IMR-90 (cell line): ENCODE data around the gene FCRL2. TPM values are rescaled to one million over a fixed set of nuclear protein-coding genes. Genes with fewer than 3 reads are reported as not detected.

Experiments
- ATAC-seq: fragments of 200-7000 bp; cut with Tn5 transposase; 2 replicates; pipeline ENCODE4 v1.9.1; 2020; ENCODE audit warnings: low read depth, mild to moderate bottlenecking, moderate library complexity
- BruUV-seq: library from RNA; stranded (reverse); fragments of 400-500 nt; replicated peaks from 2 replicates; lab custom pipeline; 2021; lab: Mats Ljungman, UMichigan
- CTCF ChIA-PET: fragments of 300-600 bp; formaldehyde crosslinking; extraction: SDS; loops from one replicate; lab custom pipeline; 2021; ENCODE audit warnings: antibody characterized with exemption; lab: Yijun Ruan, JAX
- POLR2A ChIA-PET: fragments of 300-600 bp; sonication (Branson Sonifier 250); formaldehyde crosslinking; loops from one replicate; lab custom pipeline; 2022; ENCODE audit warnings: antibody characterized with exemption; ENCODE audit not compliant: unreplicated experiment; lab: Charles Lee
- DNase-seq: peaks from one replicate; pipeline ENCODE4 v3.0.0; 2013
- H2AFZ ChIP-seq: replicated peaks from 2 replicates; pipeline ENCODE3; 2013; ENCODE audit warnings: low read length, mild to moderate bottlenecking; ENCODE audit not compliant: poor library complexity
- H2AK5ac ChIP-seq: 2 replicates; pipeline ENCODE4 v1.6.1; 2013; ENCODE audit warnings: low read depth, low read length, inconsistent platforms
- H2AK9ac ChIP-seq: replicated peaks from 2 replicates; pipeline ENCODE3; 2013; ENCODE audit warnings: mild to moderate bottlenecking, low read depth, low read length, moderate library complexity; ENCODE audit not compliant: poor library complexity
- H2BK120ac ChIP-seq: 2 replicates; pipeline ENCODE4 v1.6.1; 2013; ENCODE audit warnings: low read depth, low read length, inconsistent platforms
- H2BK15ac ChIP-seq: 3 replicates; pipeline ENCODE4 v1.6.1; 2013; ENCODE audit warnings: low read depth, low read length, inconsistent platforms
- H2BK20ac ChIP-seq: 2 replicates; pipeline ENCODE4 v1.6.1; 2013; ENCODE audit warnings: low read depth, mild to moderate bottlenecking, inconsistent platforms, low read length, moderate library complexity
- H2BK5ac ChIP-seq: 2 replicates; pipeline ENCODE4 v1.6.1; 2013; ENCODE audit warnings: mild to moderate bottlenecking, low read depth, low read length, inconsistent platforms; ENCODE audit not compliant: poor library complexity, severe bottlenecking
- H3K14ac ChIP-seq: replicated peaks from 2 replicates; pipeline ENCODE4 v1.6.1; 2013; ENCODE audit warnings: low read depth, low read length, inconsistent platforms
- H3K18ac ChIP-seq: 2 replicates; pipeline ENCODE4 v1.6.1; 2013; ENCODE audit warnings: low read depth, low read length, control low read depth
- H3K23ac ChIP-seq: 2 replicates; pipeline ENCODE4 v1.6.1; 2013; ENCODE audit warnings: low read depth, low read length, inconsistent platforms
- H3K27ac ChIP-seq: 2 replicates; pipeline ENCODE4 v1.5.1; 2013; ENCODE audit warnings: mild to moderate bottlenecking, control low read depth, low read length; ENCODE audit not compliant: insufficient read depth
- H3K27me3 ChIP-seq: 2 replicates; pipeline ENCODE4 v1.6.1; 2013; ENCODE audit warnings: low read length; ENCODE audit not compliant: control insufficient read depth, insufficient read depth
- H3K36me3 ChIP-seq: 2 replicates; pipeline ENCODE4 v1.6.1; 2013; ENCODE audit warnings: low read length, mixed read lengths; ENCODE audit not compliant: control insufficient read depth, insufficient read depth
- H3K4ac ChIP-seq: 2 replicates; pipeline ENCODE4 v1.6.1; 2013; ENCODE audit warnings: low read depth, low read length, inconsistent platforms
- H3K4me1 ChIP-seq: 2 replicates; pipeline ENCODE4 v1.6.1; 2013; ENCODE audit warnings: low read length, mixed read lengths; ENCODE audit not compliant: control insufficient read depth, insufficient read depth
- H3K4me2 ChIP-seq: 2 replicates; pipeline ENCODE4 v1.6.1; 2013; ENCODE audit warnings: low read depth, mild to moderate bottlenecking, control low read depth, low read length, moderate library complexity
- H3K4me3 ChIP-seq: 2 replicates; pipeline ENCODE4 v1.5.1; 2013; ENCODE audit warnings: low read depth, mild to moderate bottlenecking, control low read depth, low read length, moderate library complexity; ENCODE audit not compliant: insufficient read depth
- H3K56ac ChIP-seq: 2 replicates; pipeline ENCODE4 v1.6.1; 2013; ENCODE audit warnings: low read length, inconsistent platforms; ENCODE audit not compliant: insufficient read depth; ENCODE audit errors: extremely low read depth
- H3K79me1 ChIP-seq, 2 experiments: 2 replicates each; pipeline ENCODE4 v1.6.1; 2013; ENCODE audit warnings: low read length in 2 of 2, inconsistent platforms in 1 of 2, low read depth in 1 of 2
- H3K9ac ChIP-seq: 2 replicates; pipeline ENCODE4 v1.6.1; 2013; ENCODE audit warnings: low read depth, low read length, control low read depth
- H3K9me1 ChIP-seq: 2 replicates; pipeline ENCODE4 v1.6.1; 2013; ENCODE audit warnings: low read length, inconsistent platforms; ENCODE audit not compliant: insufficient read depth
- H3K9me3 ChIP-seq: 2 replicates; pipeline ENCODE4 v1.6.1; 2013; ENCODE audit warnings: low read length; ENCODE audit not compliant: control insufficient read depth, insufficient read depth
- H4K20me1 ChIP-seq: 2 replicates; pipeline ENCODE4 v1.6.1; 2013; ENCODE audit warnings: low read length, inconsistent platforms; ENCODE audit not compliant: insufficient read depth
- H4K5ac ChIP-seq: 2 replicates; pipeline ENCODE4 v1.6.1; 2013; ENCODE audit warnings: mild to moderate bottlenecking, low read depth, low read length, control low read depth
- H4K8ac ChIP-seq, 2 experiments: 2 replicates each; pipeline ENCODE4 v1.6.1; 2013; ENCODE audit warnings: low read depth in 2 of 2, low read length in 2 of 2, control low read depth in 1 of 2, inconsistent platforms in 1 of 2
- H4K91ac ChIP-seq: 2 replicates; pipeline ENCODE4 v1.6.1; 2013; ENCODE audit warnings: low read depth, low read length, inconsistent platforms; ENCODE audit not compliant: insufficient read depth
- BHLHE40 ChIP-seq: fragments of 150-350 bp; IDR thresholded peaks from 2 replicates; pipeline ENCODE4 v1.6.1; 2016; ENCODE audit warnings: mild to moderate bottlenecking, low read depth, low read length
- CEBPB ChIP-seq: IDR thresholded peaks from 2 replicates; pipeline ENCODE4 v1.6.1; 2012; ENCODE audit warnings: low read depth, low read length, improper control_type of control experiment
- CHD1 ChIP-seq: IDR thresholded peaks from 2 replicates; pipeline ENCODE4 v1.6.1; 2012; ENCODE audit warnings: low read depth, low read length, improper control_type of control experiment
- ELK1 ChIP-seq: fragments of 150-350 bp; IDR thresholded peaks from 2 replicates; pipeline ENCODE4 v1.6.1; 2016; ENCODE audit warnings: low read depth, mild to moderate bottlenecking, low read length, moderate library complexity, borderline replicate concordance
- FOS ChIP-seq: fragments of 150-350 bp; IDR thresholded peaks from 2 replicates; pipeline ENCODE4 v1.6.1; 2016; ENCODE audit warnings: low read depth, low read length
- MAFK ChIP-seq: IDR thresholded peaks from 2 replicates; pipeline ENCODE4 v1.6.1; 2012; ENCODE audit warnings: low read depth, low read length, improper control_type of control experiment
- MAZ ChIP-seq: IDR thresholded peaks from 2 replicates; pipeline ENCODE4 v1.6.1; 2012; ENCODE audit warnings: low read depth, mild to moderate bottlenecking, low read length, improper control_type of control experiment, moderate library complexity, borderline replicate concordance
- MXI1 ChIP-seq: IDR thresholded peaks from 2 replicates; pipeline ENCODE4 v1.6.1; 2012; ENCODE audit warnings: low read depth, mild to moderate bottlenecking, low read length, moderate library complexity, borderline replicate concordance
- NFE2L2 ChIP-seq: fragments of 150-350 bp; IDR thresholded peaks from 2 replicates; pipeline ENCODE4 v1.6.1; 2016; ENCODE audit warnings: low read depth, mild to moderate bottlenecking, low read length
- POLR2A ChIP-seq: IDR thresholded peaks from 2 replicates; pipeline ENCODE4 v1.6.1; 2012; ENCODE audit warnings: mild to moderate bottlenecking, low read depth, low read length
- RAD21 ChIP-seq: IDR thresholded peaks from 2 replicates; pipeline ENCODE4 v1.6.1; 2012; ENCODE audit warnings: low read length, improper control_type of control experiment
- RCOR1 ChIP-seq: IDR thresholded peaks from 2 replicates; pipeline ENCODE4 v1.6.1; 2012; ENCODE audit warnings: mild to moderate bottlenecking, low read length, improper control_type of control experiment; ENCODE audit not compliant: insufficient replicate concordance
- RFX5 ChIP-seq: IDR thresholded peaks from 2 replicates; pipeline ENCODE4 v1.8.0; 2012; ENCODE audit warnings: low read depth, mild to moderate bottlenecking, low read length, moderate library complexity
- SMC3 ChIP-seq: fragments of 150-350 bp; IDR thresholded peaks from 2 replicates; pipeline ENCODE4 v1.6.1; 2016; ENCODE audit warnings: low read depth, mild to moderate bottlenecking, antibody characterized with exemption, low read length, moderate library complexity
- WGBS, 2 experiments: methylation state at CpG; one replicate each; pipeline versions ENCODE4 v1.1.5 to v1.1.7; 2013; ENCODE audit warnings: missing lambda C conversion rate in 2 of 2; ENCODE audit not compliant: insufficient read length in 1 of 2; ENCODE audit errors: extremely low coverage in 2 of 2; 5-methylcytosine and 5-hydroxymethylcytosine counted together
- dilution Hi-C: fragments of 300-500 bp; cut with HindIII; formaldehyde crosslinking; loops from one replicate; pipeline ENCODE4 v1.14.3; 2018; ENCODE audit warnings: low sequenced_read_pairs; ENCODE audit not compliant: unreplicated experiment
- in situ Hi-C: fragments of 300-500 bp; cut with MboI; formaldehyde crosslinking; loops from 3 replicates; pipeline ENCODE4 v1.14.3; 2019; ENCODE audit warnings: low sequenced_read_pairs, inconsistent platforms, mixed read lengths
- intact Hi-C: fragments of 100-400 bp; cut with micrococcal nuclease; formaldehyde crosslinking; loops from 2 replicates; pipeline ENCODE4 v1.10.0; 2022
- polyA plus RNA-seq, 3 experiments: library from polyadenylated mRNA; depleted of rRNA; stranded (reverse); fragments of >200 nt; gene quantifications; 2 replicates each; pipeline ENCODE4 v1.2.3, GENCODE V29; 2012; ENCODE audit warnings: low replicate concordance in 1 of 3
- total RNA-seq: library from RNA; depleted of rRNA; stranded (reverse); fragments of >200 nt; gene quantifications from 2 replicates; pipeline ENCODE4 v1.2.3, GENCODE V29; 2012
- TF ChIP-seq, protein P1 (sequence below): conservative IDR thresholded peaks from 2 replicates; pipeline ENCODE4 v1.5.1; 2012; ENCODE audit warnings: mild to moderate bottlenecking, low read depth, low read length, improper control_type of control experiment
- TF ChIP-seq, protein P2 (sequence below): fragments of 150-350 bp; IDR thresholded peaks from 2 replicates; pipeline ENCODE4 v1.6.1; 2017; ENCODE audit warnings: mild to moderate bottlenecking, antibody characterized with exemption, low read length, low read depth

FCRL2 gene
- total and polyA plus RNA-seq, 2 of the 4 experiments (the other 2 are of a cell fraction): not detected

- no peak within 1 kb of the TSS for H3K4ac ChIP-seq
- no peak within 1 kb of the TSS for H4K91ac ChIP-seq
- CTCF ChIA-PET: no interaction called here
- H2BK15ac ChIP-seq: no peak within 1 kb of the TSS
- no peak within 1 kb of the TSS for H3K18ac ChIP-seq
- H2AFZ ChIP-seq: no peak within 1 kb of the TSS
- H4K8ac ChIP-seq: no peak within 1 kb of the TSS
- H2AK5ac ChIP-seq: no peak within 1 kb of the TSS
- no peak within 1 kb of the TSS for H2BK120ac ChIP-seq
- no peak within 1 kb of the TSS for H2BK20ac ChIP-seq
- H3K27me3 ChIP-seq: no peaks in the 10 kb centered on the region
- no peaks in the 10 kb centered on the region for H3K79me1 ChIP-seq
- no peak within 1 kb of the TSS for H3K4me2 ChIP-seq
- H4K20me1 ChIP-seq: no peaks in the 10 kb centered on the region
- DNase-seq: no peak
- no peak for ATAC-seq
- H3K9me1 ChIP-seq: no peaks in the 10 kb centered on the region
- H3K23ac ChIP-seq: no peak within 1 kb of the TSS
- in situ Hi-C loops: no loop called here
- no peaks in the 10 kb centered on the region for H3K36me3 ChIP-seq
- H3K4me1 ChIP-seq: no peaks in the 10 kb centered on the region
- no peak within 1 kb of the TSS for H3K9ac ChIP-seq
- BruUV-seq: no TSS peak
- no peak within 1 kb of the TSS for H4K5ac ChIP-seq
- H2AK9ac ChIP-seq: no peak within 1 kb of the TSS
- TF ChIP-seq ELK1: no peak
- no peak for TF ChIP-seq RFX5
- no peak for TF ChIP-seq MAFK
- TF ChIP-seq, protein P1, sequence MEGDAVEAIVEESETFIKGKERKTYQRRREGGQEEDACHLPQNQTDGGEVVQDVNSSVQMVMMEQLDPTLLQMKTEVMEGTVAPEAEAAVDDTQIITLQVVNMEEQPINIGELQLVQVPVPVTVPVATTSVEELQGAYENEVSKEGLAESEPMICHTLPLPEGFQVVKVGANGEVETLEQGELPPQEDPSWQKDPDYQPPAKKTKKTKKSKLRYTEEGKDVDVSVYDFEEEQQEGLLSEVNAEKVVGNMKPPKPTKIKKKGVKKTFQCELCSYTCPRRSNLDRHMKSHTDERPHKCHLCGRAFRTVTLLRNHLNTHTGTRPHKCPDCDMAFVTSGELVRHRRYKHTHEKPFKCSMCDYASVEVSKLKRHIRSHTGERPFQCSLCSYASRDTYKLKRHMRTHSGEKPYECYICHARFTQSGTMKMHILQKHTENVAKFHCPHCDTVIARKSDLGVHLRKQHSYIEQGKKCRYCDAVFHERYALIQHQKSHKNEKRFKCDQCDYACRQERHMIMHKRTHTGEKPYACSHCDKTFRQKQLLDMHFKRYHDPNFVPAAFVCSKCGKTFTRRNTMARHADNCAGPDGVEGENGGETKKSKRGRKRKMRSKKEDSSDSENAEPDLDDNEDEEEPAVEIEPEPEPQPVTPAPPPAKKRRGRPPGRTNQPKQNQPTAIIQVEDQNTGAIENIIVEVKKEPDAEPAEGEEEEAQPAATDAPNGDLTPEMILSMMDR: no peak
- no peak for TF ChIP-seq MAZ
- TF ChIP-seq CHD1: no peak
- no peak for TF ChIP-seq FOS
- TF ChIP-seq BHLHE40: no peak
- TF ChIP-seq POLR2A: no peak
- TF ChIP-seq NFE2L2: no peak
- no peak for TF ChIP-seq RAD21
- no peak for TF ChIP-seq CEBPB
- TF ChIP-seq RCOR1: no peak
- TF ChIP-seq, protein P2, sequence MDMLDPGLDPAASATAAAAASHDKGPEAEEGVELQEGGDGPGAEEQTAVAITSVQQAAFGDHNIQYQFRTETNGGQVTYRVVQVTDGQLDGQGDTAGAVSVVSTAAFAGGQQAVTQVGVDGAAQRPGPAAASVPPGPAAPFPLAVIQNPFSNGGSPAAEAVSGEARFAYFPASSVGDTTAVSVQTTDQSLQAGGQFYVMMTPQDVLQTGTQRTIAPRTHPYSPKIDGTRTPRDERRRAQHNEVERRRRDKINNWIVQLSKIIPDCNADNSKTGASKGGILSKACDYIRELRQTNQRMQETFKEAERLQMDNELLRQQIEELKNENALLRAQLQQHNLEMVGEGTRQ: no peak
- no peak for TF ChIP-seq SMC3
- no peak for TF ChIP-seq MXI1
- H3K56ac ChIP-seq: no peak within 1 kb of the TSS
- no peaks in the 10 kb centered on the region for H3K9me3 ChIP-seq
- no peak within 1 kb of the TSS for H3K14ac ChIP-seq
- no peak within 1 kb of the TSS for H2BK5ac ChIP-seq
- dilution Hi-C loops: no loop called here
- WGBS, 2 experiments: no CpG with 5 or more reads among the region's 3 CpGs
- no peak within 1 kb of the TSS for H3K27ac ChIP-seq
- POLR2A ChIA-PET: no interaction called here
- no peak within 1 kb of the TSS for H3K4me3 ChIP-seq
- intact Hi-C loops: no loop called here
These were observed 43.0 kb upstream of the FCRL2 start, which contains the start of gene FCRL1 for GRCh38 chr1:157819896-157820295. FCRL1 (minus strand) TSS chr1:157820120; CDS start chr1:157820037, 83 bp downstream.
